ENCODE data around the gene TTLL5.

TTLL5 gene

DNA sequence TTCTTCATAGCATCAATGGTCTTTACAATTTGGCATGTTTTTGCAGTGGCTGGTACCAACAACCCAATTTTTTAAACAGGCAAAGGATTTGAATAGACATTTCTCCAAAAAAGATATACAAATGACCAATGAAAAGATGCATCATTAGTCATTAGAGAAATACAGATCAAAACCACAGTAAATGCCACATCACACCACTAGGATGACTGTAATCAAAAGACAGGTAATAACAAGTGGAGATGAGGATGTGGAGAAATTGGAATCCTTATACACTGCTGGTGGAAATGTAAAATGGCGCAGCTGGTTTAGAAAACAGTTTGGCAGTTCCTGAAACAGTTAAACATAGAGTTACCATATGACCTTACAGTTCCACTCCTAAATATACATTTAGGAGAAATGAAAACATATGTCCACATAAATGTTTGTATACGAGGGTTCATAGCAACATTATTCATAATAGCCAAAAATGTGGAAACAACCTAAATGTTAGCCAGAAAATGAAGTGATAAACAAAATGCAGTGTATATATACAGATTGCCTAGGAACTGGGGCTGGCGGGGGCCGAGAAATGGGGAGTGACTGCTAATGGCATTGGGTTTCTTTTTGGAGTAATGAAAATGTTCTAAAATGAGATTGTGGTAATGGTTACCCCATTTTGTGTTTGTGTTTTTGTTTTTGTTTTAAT lies 265.5 kb downstream of the TTLL5 start:
- no peak overlapping the region for H3K9ac ChIP-seq (ENCODE audit: low read length)
- H3K36me3 ChIP-seq (ENCODE audit: control insufficient read depth, low read depth, low read length): no peaks in the 10 kb centered on the region
- no peaks in the 10 kb centered on the region for H3K9me3 ChIP-seq (ENCODE audit: control insufficient read depth, low read depth, low read length)
- H3K4me3 ChIP-seq (ENCODE audit: low read length): no peak overlapping the region
- no peak overlapping the region for H3K27ac ChIP-seq (ENCODE audit: low read length)
- no peaks in the 10 kb centered on the region for H3K27me3 ChIP-seq (ENCODE audit: control insufficient read depth, insufficient read depth, low read length)
- no peaks in the 10 kb centered on the region for H3K4me1 ChIP-seq (ENCODE audit: control insufficient read depth, low read depth, low read length)

DNA sequence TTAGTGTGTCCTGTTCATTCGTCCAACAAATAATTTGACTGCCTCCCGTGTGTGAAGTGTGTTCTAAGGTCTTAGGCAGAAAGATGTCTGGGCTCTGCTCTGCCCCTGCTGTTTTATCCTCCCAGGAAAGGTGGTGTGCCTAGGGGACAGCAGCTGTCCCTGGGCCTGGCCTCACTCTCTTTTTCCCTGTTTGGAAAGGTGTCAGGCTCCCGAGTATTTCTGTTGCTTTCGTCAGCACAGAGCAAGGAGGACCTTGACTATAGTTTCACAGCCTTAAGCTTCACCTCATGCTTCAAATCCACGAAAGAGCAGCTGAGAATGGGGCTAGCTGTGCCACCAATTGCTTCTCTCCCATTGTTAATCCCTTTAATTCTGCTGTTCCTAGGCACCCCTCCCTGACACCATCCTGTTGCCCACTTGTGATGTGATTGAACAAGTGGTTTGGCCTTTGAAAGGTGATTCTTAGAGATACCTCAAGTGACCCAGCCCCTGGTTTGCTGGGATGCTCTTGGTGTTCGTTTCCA lies 266.6 kb downstream of the TTLL5 start:
- Histone ChIP-seq H3K4me3 (ENCODE audit: low read length) (no peak overlapping the region), H3K9ac (ENCODE audit: low read length) (no peak overlapping the region), H3K27ac (ENCODE audit: low read length) (no peak overlapping the region), H3K27me3 (ENCODE audit: control insufficient read depth, insufficient read depth, low read length) (no peaks in the 10 kb centered on the region), H3K9me3 (ENCODE audit: control insufficient read depth, low read depth, low read length) (no peaks in the 10 kb centered on the region), H3K4me1 (ENCODE audit: control insufficient read depth, low read depth, low read length) (no peaks in the 10 kb centered on the region), H3K36me3 (ENCODE audit: control insufficient read depth, low read depth, low read length) (no peaks in the 10 kb centered on the region)

DNA sequence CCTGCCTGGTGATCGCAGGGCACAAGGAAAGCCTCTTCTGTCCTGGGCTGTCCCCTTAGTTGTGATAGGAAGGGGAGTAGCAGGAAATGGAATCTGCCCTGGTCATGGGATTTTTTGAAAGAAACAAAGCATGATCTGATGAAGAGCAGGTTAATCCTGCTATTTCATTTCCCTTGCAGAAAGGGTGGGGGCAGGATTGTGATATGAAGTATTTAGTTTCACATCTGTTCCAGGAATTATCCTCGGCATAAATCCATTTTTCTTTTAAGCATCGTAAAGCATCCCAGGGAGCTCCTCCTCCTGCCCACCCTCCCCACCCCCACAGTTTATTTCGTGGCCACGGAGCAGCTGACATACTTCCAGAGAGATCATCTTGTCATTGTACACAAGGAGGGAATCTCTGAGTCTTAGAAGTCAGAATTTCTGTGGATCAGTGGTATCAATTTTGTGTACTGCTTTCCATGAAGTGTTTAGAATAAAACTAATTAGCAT lies 267.7 kb downstream of the TTLL5 start:
- Histone ChIP-seq H3K36me3 (ENCODE audit: control insufficient read depth, low read depth, low read length) (no peaks in the 10 kb centered on the region), H3K27ac (ENCODE audit: low read length) (no peak overlapping the region), H3K4me3 (ENCODE audit: low read length) (no peak overlapping the region), H3K9me3 (ENCODE audit: control insufficient read depth, low read depth, low read length) (no peaks in the 10 kb centered on the region), H3K4me1 (ENCODE audit: control insufficient read depth, low read depth, low read length) (no peaks in the 10 kb centered on the region), H3K9ac (ENCODE audit: low read length) (no peak overlapping the region), H3K27me3 (ENCODE audit: control insufficient read depth, insufficient read depth, low read length) (no peaks in the 10 kb centered on the region)

DNA sequence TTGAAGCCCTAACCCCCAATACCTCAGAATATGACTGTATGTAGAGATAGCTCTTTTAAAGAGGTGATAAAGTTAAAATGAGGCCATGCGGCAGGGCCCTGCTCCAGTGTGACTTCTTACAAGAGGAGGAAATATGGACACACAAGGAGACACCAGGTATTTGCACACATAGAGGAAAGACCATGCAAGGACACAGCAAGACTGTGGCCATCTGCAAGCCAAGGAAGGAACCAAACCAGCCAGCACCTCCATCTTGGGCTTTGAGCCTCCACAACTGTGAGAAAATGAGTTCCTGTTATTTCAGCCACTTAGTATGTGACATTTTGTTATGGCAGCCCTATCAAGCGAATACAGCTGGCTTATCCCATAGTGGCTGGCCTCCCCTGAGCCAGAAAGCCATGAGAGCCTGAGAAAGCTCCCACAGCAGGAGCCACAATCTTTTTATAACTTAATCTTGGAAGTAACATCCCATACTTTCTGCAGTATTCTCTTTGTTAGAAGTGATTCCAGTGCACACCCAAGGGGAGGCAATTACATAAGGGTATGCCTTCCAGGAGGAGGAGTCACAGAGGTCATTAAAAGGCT lies 272.8 kb downstream of the TTLL5 start:
- H3K4me1 ChIP-seq (ENCODE audit: control insufficient read depth, low read depth, low read length): no peaks in the 10 kb centered on the region
- H3K9me3 ChIP-seq (ENCODE audit: control insufficient read depth, low read depth, low read length): no peaks in the 10 kb centered on the region
- H3K27ac ChIP-seq (ENCODE audit: low read length): no peak overlapping the region
- H3K9ac ChIP-seq (ENCODE audit: low read length): no peak overlapping the region
- H3K27me3 ChIP-seq (ENCODE audit: control insufficient read depth, insufficient read depth, low read length): no peaks in the 10 kb centered on the region
- no peaks in the 10 kb centered on the region for H3K36me3 ChIP-seq (ENCODE audit: control insufficient read depth, low read depth, low read length)
- H3K4me3 ChIP-seq (ENCODE audit: low read length): no peak overlapping the region

DNA sequence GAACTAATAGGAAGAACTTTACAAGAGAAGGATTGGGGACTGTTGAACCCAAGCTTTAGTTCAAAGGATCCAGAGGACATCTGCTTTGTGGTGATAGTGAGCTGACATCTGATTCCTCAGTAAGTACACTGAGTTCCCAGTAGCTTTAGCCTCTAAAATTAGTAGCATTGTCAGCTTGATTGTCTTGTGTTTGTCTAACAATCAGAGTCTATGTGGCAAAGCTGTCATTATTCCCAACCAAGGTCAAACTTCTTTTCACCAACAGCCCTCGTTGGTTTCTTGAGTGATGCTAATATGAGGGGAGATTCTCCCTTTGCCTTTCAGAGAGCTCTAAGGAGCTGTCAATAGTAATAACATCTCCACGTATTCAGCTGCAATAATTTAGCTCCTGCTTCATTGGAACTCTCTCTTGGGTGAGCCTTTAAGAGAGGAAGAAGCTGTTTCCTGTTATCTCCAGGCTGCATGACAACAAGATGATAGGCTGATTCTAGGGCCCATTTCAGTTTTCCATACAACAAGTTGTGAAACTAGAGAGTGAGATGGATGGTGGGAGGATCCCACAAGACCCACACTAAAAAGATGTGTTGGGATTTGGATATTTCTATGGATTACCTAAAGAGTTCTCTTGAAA lies 274.1 kb downstream of the TTLL5 start:
- no peaks in the 10 kb centered on the region for H3K4me1 ChIP-seq (ENCODE audit: control insufficient read depth, low read depth, low read length)
- H3K9ac ChIP-seq (ENCODE audit: low read length): no peak overlapping the region
- no peaks in the 10 kb centered on the region for H3K36me3 ChIP-seq (ENCODE audit: control insufficient read depth, low read depth, low read length)
- H3K27me3 ChIP-seq (ENCODE audit: control insufficient read depth, insufficient read depth, low read length): no peaks in the 10 kb centered on the region
- no peak overlapping the region for H3K4me3 ChIP-seq (ENCODE audit: low read length)
- H3K9me3 ChIP-seq (ENCODE audit: control insufficient read depth, low read depth, low read length): no peaks in the 10 kb centered on the region
- no peak overlapping the region for H3K27ac ChIP-seq (ENCODE audit: low read length)

DNA sequence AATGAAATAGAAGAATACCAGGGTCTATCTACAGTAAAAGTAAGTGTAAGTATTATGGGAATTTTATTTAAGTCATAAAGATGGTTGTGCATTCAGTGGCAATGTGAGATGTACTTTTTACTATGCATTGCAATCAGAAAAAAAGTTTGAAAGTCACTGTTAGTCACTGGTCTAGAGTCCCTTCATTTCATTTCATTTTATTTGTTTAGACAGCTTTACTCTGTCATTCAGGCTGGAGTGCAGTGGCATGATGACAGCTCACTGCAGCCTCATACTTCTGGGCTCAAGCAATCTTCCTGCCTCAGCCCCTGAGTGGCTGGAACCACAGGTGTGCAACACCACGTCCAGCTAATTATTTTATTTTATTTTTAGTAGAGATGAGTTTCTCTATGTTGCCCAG lies 278.2 kb downstream of the TTLL5 start:
- H3K9ac ChIP-seq (ENCODE audit: low read length): no peak overlapping the region
- H3K9me3 ChIP-seq (ENCODE audit: control insufficient read depth, low read depth, low read length): no peaks in the 10 kb centered on the region
- no peak overlapping the region for H3K27ac ChIP-seq (ENCODE audit: low read length)
- no peaks in the 10 kb centered on the region for H3K27me3 ChIP-seq (ENCODE audit: control insufficient read depth, insufficient read depth, low read length)
- no peak overlapping the region for H3K4me3 ChIP-seq (ENCODE audit: low read length)
- no peaks in the 10 kb centered on the region for H3K36me3 ChIP-seq (ENCODE audit: control insufficient read depth, low read depth, low read length)
- H3K4me1 ChIP-seq (ENCODE audit: control insufficient read depth, low read depth, low read length): no peaks in the 10 kb centered on the region

DNA sequence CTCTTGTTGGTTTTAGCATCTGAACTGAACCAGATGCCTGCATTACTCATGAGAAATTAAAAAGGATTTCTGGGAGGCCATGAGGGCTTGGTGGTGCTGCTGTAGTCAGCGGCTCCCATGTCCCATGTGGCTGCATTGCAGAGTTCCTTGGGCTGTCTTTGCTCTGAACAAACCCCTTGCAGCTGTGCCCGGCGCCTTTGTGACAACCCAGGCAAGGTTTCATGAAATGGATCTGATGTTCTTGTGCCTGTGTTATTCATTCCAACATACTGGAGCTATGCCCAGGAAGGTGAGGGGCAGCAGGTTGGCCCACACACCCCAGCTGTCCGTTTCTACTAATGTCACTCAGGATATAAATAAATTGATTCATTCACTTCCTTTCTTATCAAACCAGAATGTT lies 280.0 kb downstream of the TTLL5 start:
- H3K4me3 ChIP-seq (ENCODE audit: low read length): no peak overlapping the region
- H3K9ac ChIP-seq (ENCODE audit: low read length): no peak overlapping the region
- H3K9me3 ChIP-seq (ENCODE audit: control insufficient read depth, low read depth, low read length): no peaks in the 10 kb centered on the region
- H3K36me3 ChIP-seq (ENCODE audit: control insufficient read depth, low read depth, low read length): no peaks in the 10 kb centered on the region
- no peak overlapping the region for H3K27ac ChIP-seq (ENCODE audit: low read length)
- no peaks in the 10 kb centered on the region for H3K4me1 ChIP-seq (ENCODE audit: control insufficient read depth, low read depth, low read length)
- no peaks in the 10 kb centered on the region for H3K27me3 ChIP-seq (ENCODE audit: control insufficient read depth, insufficient read depth, low read length)

DNA sequence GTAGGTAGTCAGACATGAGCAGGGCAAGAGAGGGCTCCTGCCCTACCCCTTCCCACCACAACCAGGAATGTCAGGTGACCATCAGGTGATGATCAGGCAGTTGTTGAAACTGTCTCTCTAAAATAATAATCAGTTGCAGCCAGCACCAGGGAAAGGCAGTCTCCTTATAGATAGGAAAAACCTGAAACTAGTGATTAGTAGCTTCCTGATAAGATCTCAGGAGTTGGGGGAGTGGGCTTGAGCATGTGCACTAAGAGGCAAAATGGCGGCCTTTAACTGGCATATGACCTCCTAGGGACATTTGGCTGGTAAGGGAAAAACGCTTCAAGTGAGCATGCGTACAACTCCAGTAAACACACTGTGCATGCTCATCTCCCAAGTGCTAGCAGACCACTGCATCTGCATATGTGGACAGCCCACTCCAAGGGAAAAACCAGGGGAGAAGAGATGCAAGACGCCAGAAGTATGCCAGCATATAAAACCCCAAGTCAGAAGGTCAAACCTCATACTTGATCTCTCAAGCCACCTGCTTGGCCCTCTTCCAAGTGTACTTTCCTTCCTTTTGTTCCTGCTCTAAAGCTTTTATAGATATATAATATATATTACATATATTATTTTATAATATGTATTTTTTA lies 283.7 kb downstream of the TTLL5 start:
- no peaks in the 10 kb centered on the region for H3K27me3 ChIP-seq (ENCODE audit: control insufficient read depth, insufficient read depth, low read length)
- H3K9ac ChIP-seq (ENCODE audit: low read length): no peak overlapping the region
- H3K36me3 ChIP-seq (ENCODE audit: control insufficient read depth, low read depth, low read length): no peaks in the 10 kb centered on the region
- no peak overlapping the region for H3K27ac ChIP-seq (ENCODE audit: low read length)
- no peak overlapping the region for H3K4me3 ChIP-seq (ENCODE audit: low read length)
- H3K9me3 ChIP-seq (ENCODE audit: control insufficient read depth, low read depth, low read length): no peaks in the 10 kb centered on the region
- H3K4me1 ChIP-seq (ENCODE audit: control insufficient read depth, low read depth, low read length): no peaks in the 10 kb centered on the region

DNA sequence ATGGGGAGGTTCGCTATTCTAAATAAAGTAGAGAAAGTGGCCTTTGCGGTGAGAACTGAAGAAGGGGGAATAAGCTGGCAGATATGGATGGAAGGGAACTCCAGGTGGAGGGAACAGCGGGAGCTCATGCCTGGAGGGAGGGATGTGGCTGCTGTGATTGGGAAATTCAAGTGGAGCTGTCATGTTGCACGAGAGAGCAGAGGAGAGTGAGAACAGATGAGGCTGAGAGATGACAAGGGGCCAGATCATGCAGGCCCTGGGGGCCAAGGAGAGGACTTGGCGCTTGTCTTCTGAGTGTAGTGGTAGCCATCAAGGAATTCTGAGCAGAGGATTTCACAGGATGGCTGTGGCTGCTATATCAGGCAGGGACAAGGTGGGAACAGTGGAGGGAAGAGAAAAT lies 285.7 kb downstream of the TTLL5 start:
- Histone ChIP-seq H3K27me3 (ENCODE audit: control insufficient read depth, insufficient read depth, low read length) (no peaks in the 10 kb centered on the region), H3K27ac (ENCODE audit: low read length) (no peak overlapping the region), H3K9me3 (ENCODE audit: control insufficient read depth, low read depth, low read length) (no peaks in the 10 kb centered on the region), H3K4me1 (ENCODE audit: control insufficient read depth, low read depth, low read length) (no peaks in the 10 kb centered on the region), H3K9ac (ENCODE audit: low read length) (no peak overlapping the region), H3K4me3 (ENCODE audit: low read length) (no peak overlapping the region), H3K36me3 (ENCODE audit: control insufficient read depth, low read depth, low read length) (no peaks in the 10 kb centered on the region)

DNA sequence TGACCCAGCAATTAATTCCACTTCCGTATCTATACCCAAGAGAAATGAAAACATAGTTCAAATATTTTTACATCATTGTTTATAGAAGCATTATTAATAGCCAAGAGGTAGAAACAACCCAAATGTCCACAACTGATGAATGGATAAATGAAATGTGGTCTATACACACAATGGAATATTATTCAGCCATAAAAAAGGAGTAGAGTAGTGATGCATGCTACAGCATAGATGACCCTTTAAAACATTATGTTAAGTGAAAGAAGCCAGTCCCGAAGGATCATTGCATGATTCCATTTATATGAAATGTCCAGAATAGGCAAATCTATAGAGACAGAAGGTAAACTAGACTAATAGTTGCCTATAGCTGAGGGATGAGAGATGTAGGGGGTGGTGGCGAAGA lies 291.4 kb downstream of the TTLL5 start:
- H3K4me1 ChIP-seq (ENCODE audit: control insufficient read depth, low read depth, low read length): no peaks in the 10 kb centered on the region
- no peak overlapping the region for H3K27ac ChIP-seq (ENCODE audit: low read length)
- no peaks in the 10 kb centered on the region for H3K36me3 ChIP-seq (ENCODE audit: control insufficient read depth, low read depth, low read length)
- no peaks in the 10 kb centered on the region for H3K9me3 ChIP-seq (ENCODE audit: control insufficient read depth, low read depth, low read length)
- no peaks in the 10 kb centered on the region for H3K27me3 ChIP-seq (ENCODE audit: control insufficient read depth, insufficient read depth, low read length)
- no peak overlapping the region for H3K4me3 ChIP-seq (ENCODE audit: low read length)
- no peak overlapping the region for H3K9ac ChIP-seq (ENCODE audit: low read length)

DNA sequence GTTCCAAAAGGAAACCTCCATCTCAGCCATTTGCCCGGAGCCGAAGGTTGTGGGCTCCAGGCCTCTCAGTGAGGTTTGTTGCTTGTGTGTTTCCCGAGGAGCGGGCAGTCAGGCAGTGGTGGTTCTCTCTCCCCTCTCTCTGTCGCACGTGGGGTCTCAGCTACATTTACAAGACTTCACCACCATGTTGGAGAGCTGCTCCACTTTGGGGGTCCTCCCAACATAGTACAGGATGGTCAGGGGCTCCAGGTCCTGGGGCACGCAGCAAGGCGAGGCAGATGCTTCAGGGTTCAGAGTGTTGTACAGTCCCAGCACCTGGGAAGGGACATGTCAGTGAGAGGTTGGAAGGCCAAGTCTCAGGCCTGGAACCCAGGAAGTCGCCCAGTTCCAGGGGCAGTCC lies 298.0 kb downstream of the TTLL5 start:
- Histone ChIP-seq H3K4me3 (ENCODE audit: low read length) (no peak overlapping the region), H3K4me1 (ENCODE audit: control insufficient read depth, low read depth, low read length) (no peaks in the 10 kb centered on the region), H3K36me3 (ENCODE audit: control insufficient read depth, low read depth, low read length) (no peaks in the 10 kb centered on the region), H3K27me3 (ENCODE audit: control insufficient read depth, insufficient read depth, low read length) (no peaks in the 10 kb centered on the region), H3K9ac (ENCODE audit: low read length) (no peak overlapping the region), H3K9me3 (ENCODE audit: control insufficient read depth, low read depth, low read length) (no peaks in the 10 kb centered on the region), H3K27ac (ENCODE audit: low read length) (no peak overlapping the region)

Measured in iPS-18a (cell line).